Measurements from ENCODE around the gene MIX23.

The MIX23 gene

DNA sequence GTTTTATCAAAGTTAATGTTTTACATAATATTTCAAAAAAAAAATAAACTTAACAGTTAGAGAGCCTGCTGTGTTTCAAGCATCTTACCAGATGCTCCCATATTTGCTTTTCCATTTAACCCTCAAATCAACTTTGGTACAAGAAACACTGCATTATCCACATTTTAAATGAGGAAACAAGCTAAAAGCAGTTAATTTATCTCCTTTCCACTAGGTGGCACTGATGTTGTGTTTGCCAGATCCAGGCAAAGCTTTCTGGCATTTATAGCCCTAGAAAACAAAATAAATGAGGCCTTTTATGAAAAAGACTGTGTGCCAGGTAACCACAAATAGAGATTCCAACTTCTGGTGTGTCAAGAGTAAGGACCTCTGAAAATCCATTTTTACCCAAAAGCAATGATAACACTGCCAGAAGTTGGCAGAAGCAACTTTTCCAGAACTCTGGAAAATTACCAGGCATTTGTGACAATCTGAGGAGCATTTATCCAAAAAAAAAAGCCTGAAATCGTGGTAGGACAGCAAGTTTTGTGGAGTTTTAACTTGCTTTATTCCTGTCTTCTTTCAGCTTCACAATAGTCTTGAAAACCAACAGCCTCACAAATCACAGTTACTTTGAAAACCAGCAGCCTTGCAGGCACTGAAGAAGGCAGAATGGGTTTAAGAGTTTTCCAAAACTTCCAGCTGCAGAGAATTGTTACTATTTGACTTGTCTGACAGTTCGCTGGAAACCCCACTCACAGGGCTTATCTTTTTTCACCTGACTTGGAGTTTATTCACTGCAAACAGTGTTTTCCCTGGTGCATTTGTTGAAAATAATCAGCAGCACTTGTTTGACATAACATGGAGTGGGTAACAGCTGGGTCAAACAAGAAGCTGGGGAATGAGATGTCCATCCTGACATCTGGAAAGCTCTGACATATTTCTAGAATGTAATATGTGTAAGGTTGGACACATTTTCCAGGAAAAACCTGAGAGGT is 10.1 kb upstream of the MIX23 start:
- TF ChIP-seq, protein P1, sequence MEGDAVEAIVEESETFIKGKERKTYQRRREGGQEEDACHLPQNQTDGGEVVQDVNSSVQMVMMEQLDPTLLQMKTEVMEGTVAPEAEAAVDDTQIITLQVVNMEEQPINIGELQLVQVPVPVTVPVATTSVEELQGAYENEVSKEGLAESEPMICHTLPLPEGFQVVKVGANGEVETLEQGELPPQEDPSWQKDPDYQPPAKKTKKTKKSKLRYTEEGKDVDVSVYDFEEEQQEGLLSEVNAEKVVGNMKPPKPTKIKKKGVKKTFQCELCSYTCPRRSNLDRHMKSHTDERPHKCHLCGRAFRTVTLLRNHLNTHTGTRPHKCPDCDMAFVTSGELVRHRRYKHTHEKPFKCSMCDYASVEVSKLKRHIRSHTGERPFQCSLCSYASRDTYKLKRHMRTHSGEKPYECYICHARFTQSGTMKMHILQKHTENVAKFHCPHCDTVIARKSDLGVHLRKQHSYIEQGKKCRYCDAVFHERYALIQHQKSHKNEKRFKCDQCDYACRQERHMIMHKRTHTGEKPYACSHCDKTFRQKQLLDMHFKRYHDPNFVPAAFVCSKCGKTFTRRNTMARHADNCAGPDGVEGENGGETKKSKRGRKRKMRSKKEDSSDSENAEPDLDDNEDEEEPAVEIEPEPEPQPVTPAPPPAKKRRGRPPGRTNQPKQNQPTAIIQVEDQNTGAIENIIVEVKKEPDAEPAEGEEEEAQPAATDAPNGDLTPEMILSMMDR (IDR thresholded peaks at IDR 0.05; ENCODE audit: low read depth, low read length) = peak; percentile 56
- DNase-seq = no peak
- Histone ChIP-seq H3K36me3 (peaks cover 4% of the 10 kb centered on the region; the same call in 1 of the 2 replicates), H3K27me3 (ENCODE audit: insufficient read depth, low read depth, severe bottlenecking) (no peaks in the 10 kb centered on the region), H3K9me3 (ENCODE audit: severe bottlenecking) (no peaks in the 10 kb centered on the region), H3K27ac (peak overlapping the region; percentile 56), H3K4me3 (ENCODE audit: low read depth, low read length) (no peak overlapping the region)

DNA sequence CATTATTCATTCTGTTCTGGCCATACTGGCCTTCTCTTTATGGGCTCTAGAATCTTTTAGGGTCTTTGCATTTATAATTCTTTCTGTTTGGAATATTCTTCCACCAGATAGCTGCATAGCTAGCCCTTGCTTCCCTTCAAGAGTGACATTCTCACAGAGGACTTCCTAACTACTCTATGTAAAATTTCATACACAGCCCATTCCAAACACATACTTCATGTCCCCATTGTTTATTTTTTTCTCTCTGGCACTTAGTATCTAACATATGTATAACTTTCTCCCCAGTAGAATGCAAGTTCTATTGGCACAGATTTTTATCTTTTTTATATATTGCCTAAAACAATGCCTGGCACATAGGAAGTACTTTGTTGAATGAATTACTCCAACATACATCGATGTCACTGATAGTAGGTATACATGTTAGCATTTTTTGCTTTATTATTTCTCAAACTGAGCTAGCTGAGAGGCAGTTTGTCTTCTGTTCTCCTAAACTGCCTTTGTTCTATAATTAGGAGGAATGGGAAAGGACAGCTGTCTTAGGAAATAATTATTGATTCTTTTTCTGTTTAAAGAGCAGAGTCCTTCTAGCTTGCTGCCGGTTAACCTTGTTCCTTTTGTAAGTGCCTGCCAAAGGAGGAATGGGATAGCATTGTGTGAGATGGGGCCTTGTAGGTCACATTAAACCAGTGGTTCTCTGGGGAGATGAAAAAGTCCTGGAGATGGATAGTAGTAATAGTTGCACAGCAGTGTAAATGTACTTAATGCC is 8.8 kb upstream of the MIX23 start:
- no peaks in the 10 kb centered on the region for H3K9me3 ChIP-seq (ENCODE audit: severe bottlenecking)
- H3K36me3 ChIP-seq = peaks cover 4% of the 10 kb centered on the region; the same call in 1 of the 2 replicates
- DNase-seq = no peak
- H3K27ac ChIP-seq = no peak overlapping the region; the same call in 1 of the 2 replicates
- H3K27me3 ChIP-seq (ENCODE audit: insufficient read depth, low read depth, severe bottlenecking) = no peaks in the 10 kb centered on the region
- H3K4me3 ChIP-seq (ENCODE audit: low read depth, low read length) = no peak overlapping the region
- TF ChIP-seq, protein P1 (IDR thresholded peaks at IDR 0.05; ENCODE audit: low read depth, low read length) = no peak

DNA sequence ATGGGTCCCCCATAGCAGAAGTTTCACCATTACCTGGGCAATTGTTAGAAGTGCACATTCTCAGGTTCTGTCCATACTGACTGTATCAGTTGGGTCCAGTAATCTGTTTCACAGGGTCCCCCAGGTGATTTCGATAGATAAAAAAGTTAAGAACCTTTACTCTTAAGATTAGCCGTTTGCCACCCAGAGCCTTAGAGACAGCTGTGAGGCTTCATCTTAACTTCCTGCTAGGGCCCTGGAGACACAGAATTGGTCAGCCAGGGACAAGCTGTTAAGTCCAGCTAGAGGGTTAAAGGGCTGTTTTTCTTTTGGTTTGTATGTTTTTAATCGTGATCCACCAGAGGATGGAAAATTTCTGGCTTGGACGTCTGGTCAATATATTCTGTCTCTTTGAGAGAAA is 7.6 kb upstream of the MIX23 start:
- Histone ChIP-seq H3K27me3 (ENCODE audit: insufficient read depth, low read depth, severe bottlenecking) (no peaks in the 10 kb centered on the region), H3K36me3 (peaks cover 4% of the 10 kb centered on the region; the same call in 1 of the 2 replicates), H3K27ac (peak overlapping the region; percentile 41), H3K4me3 (ENCODE audit: low read depth, low read length) (no peak overlapping the region), H3K9me3 (ENCODE audit: severe bottlenecking) (no peaks in the 10 kb centered on the region)
- TF ChIP-seq, protein P1 (IDR thresholded peaks at IDR 0.05; ENCODE audit: low read depth, low read length) = no peak
- peak; percentile 41 for DNase-seq

DNA sequence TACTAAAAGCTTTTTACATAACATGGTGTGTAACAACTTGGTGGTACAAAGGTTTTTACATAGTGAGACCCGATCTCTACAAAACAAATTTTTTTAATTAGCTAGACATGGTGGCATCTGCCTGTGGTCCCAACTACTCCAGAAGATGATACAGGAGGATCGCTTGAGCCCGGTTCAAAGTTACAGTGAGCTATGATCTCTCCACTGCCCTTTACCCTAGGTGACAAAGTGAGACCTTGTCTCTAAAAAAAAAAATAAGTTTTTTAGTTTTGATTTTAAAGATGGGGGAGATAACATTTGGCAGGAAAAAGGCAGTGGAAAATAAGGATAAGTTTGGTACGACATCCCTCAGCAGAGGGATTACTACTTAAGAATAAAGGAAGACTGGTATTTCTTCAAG is 6.9 kb upstream of the MIX23 start:
- no peak for DNase-seq
- no peaks in the 10 kb centered on the region for H3K27me3 ChIP-seq (ENCODE audit: insufficient read depth, low read depth, severe bottlenecking)
- TF ChIP-seq, protein P1 (IDR thresholded peaks at IDR 0.05; ENCODE audit: low read depth, low read length) = no peak
- H3K27ac ChIP-seq = no peak overlapping the region
- H3K4me3 ChIP-seq (ENCODE audit: low read depth, low read length) = no peak overlapping the region
- no peaks in the 10 kb centered on the region for H3K9me3 ChIP-seq (ENCODE audit: severe bottlenecking)
- H3K36me3 ChIP-seq = peaks cover 4% of the 10 kb centered on the region; the same call in 1 of the 2 replicates

DNA sequence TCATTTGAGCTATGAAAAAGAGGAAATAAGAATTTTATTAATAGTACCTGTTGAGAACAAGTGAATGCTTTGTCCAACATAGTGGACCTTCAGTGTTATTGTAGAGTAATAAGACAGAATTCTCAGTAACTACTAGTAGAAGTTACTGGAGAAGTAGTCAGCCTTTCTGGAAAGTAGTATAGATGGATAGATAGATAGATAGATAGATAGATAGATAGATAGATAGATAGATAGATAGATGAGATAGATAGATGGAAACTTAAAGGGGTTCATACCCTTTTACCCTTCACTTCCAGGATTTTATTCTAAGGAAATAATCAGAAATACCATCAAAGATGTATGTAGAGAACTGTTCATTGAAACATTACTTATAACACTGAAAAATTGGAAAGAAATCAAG is 6.2 kb upstream of the MIX23 start:
- DNase-seq = no peak
- Histone ChIP-seq H3K4me3 (ENCODE audit: low read depth, low read length) (no peak overlapping the region), H3K27ac (no peak overlapping the region), H3K36me3 (peaks cover 4% of the 10 kb centered on the region; the same call in 1 of the 2 replicates), H3K27me3 (ENCODE audit: insufficient read depth, low read depth, severe bottlenecking) (no peaks in the 10 kb centered on the region), H3K9me3 (ENCODE audit: severe bottlenecking) (no peaks in the 10 kb centered on the region)
- TF ChIP-seq, protein P1 (IDR thresholded peaks at IDR 0.05; ENCODE audit: low read depth, low read length) = no peak
